Left cardiac atrium (tissue), 4 donors: Measurements from ENCODE around the gene SH3RF1. TPM values are rescaled to one million over a fixed set of nuclear protein-coding genes. Genes with fewer than 3 reads are reported as not detected.
A peak's percentile ranks its signal among the peaks of the same experiment; 100 is the strongest.

Source experiments
- ATAC-seq, 2 donors: fragments of 200-7000 bp; cut with Tn5 transposase; one replicate each; pipeline ENCODE4 v1.9.1; 2020; ENCODE audit warnings: mild to moderate bottlenecking in 2 of 2, moderate library complexity in 2 of 2
- DNase-seq: peaks from one replicate; pipeline ENCODE4 v3.0.0-alpha.2; 2020
- intact Hi-C, 2 donors: fragments of 100-400 bp; cut with DNase I; formaldehyde crosslinking; loops; one replicate each; pipeline versions ENCODE4 v1.14.1 to v1.15.1; 2022 to 2023
- total RNA-seq, 2 donors: library from RNA; stranded (reverse); fragmentation: NEBNext Ultra II Directional; extraction: Animal tissue kit (Norgen Biotek cat#: 25700); gene quantifications; one replicate each; pipeline ENCODE4 v1.2.1, GENCODE V29; 2021
- donor health status: DM: no; HTN: yes; CAD: no.
- donor health status: DM: no; HTN: yes; CAD: no; lungs with severe emphysema.
- donor health status: DM: yes; HTN: yes; CAD: no.
- donor health status: Dilated cardiomyopathy.

SH3RF1 gene
- total RNA-seq, 2 donors from 2014 or later, result 8.7 to 12.8 TPM

GRCh38 chr4:169103966-169104412 lies 166.8 kb downstream of the SH3RF1 start:
- ATAC-seq (no peak), DNase-seq (no peak)
- intact Hi-C loops, result no loop called here

DNA sequence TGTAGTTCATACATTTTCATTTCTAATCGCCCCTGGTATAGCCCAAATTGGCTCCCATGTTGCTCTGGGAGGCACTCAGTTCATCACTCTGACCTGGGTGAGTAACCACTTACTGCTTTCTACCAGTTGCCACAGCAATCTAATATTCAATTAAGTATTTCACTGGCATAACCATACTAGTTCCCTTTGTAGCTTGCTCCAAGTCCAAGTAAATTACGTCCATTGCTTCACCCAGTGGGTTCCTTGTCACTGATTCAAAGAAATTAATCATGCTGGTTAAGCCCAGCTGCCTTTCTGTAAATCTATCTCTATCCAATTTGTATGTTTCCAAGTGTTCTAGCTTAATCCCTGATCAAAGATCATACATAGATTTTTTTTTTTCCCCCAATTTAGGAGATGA lies 168.7 kb downstream of the SH3RF1 start:
- ATAC-seq (peak in 1 of 2 donors; percentile 28), DNase-seq (no peak)
- intact Hi-C loops, result no loop called here

DNA sequence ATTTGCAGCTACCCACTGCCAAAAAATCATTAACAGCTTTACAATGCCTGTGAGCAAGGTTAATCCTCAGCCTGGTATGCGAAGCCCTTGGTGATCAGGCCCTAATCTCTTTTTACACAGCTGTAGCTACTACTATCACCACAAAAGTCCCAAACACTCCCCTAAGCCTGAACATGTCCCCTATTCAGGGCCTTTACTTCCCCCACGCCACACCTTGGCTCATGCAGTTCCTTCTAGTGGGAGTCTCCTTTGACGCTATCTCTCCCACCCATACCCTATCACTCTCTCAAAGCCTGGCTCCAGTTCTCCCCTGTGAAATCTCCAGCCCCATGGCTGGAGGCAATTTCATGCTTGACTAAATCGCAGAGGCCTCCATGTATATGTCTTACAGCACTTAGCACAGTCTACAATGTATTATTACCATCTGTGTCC lies 170.1 kb downstream of the SH3RF1 start:
- peak; percentile 24 to 38 for ATAC-seq
- no peak for DNase-seq
- intact Hi-C loops, result no loop called here

DNA sequence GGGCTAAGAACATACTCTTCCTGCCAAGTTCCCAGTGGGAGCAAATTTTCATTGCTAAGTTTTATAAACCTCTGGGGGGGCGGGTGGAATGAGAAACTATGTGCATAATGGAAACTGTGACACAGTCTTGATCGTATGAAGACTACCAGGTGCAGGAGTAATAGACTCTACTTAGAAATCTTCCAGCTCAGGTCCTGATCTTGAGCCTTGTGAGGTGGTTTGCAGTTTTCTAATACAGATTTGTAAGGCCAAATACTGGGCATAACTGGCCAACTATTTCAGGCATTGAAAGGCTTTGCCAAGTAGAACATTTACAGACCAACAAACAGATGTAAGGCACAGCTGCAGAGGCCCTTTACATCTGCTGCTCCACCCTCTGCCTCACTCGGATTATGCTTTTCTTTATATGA lies 171.0 kb downstream of the SH3RF1 start:
- peak; percentile 60 to 63 for ATAC-seq

GRCh38 chr4:169098969-169099690 lies 171.6 kb downstream of the SH3RF1 start:
- ATAC-seq, result no peak
- intact Hi-C loops, result no loop called here
- DNase-seq, result no peak

More for the DNA sequence above, 171.0 kb downstream of the SH3RF1 start:
- no peak for DNase-seq
- intact Hi-C loops, result no loop called here

GRCh38 chr4:169098532-169098931 lies 172.2 kb downstream of the SH3RF1 start:
- intact Hi-C loops, result no loop called here
- no peak for DNase-seq
- no peak for ATAC-seq

DNA sequence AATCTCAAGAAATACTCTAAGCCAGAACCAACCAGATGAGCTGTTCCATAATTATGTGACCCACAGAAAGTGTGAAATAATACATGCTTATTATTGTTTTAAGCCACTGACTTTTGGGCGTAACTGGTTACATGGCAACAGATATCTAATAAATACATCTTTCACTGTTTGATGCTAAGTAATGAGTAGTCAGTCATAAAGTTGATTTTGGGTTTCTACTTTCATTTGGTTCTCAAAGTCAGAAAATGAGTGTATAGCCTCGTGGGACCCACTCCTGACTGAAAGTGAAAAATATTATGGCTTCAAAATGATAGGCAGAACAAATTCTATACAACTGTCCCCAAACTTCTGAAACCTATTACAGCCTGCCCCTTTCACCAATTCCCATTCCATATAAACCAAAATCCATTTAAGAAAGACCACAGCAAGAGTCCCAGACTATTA lies 172.7 kb downstream of the SH3RF1 start:
- ATAC-seq (no peak), DNase-seq (no peak)
- intact Hi-C loops, result no loop called here

DNA sequence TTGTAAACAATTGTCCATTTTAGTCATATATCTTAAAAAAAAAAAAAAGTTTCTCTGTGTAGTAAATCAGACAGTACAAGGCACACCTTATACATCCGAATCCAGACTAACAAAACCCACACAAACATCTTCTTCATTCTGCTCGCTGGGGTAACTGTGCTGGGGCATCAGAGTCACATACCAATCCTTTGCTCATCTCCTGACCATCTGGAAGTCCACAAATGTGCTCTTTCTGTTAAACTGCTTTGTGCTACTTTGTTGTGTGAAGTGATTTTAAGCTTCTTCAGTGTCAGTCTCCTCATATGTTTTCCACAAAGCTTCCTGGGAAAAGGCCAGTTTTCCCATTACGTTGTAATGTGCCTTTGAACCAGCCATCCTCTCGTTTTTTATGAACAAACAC lies 174.5 kb downstream of the SH3RF1 start:
- intact Hi-C loops, result no loop called here
- DNase-seq (no peak), ATAC-seq (no peak)

DNA sequence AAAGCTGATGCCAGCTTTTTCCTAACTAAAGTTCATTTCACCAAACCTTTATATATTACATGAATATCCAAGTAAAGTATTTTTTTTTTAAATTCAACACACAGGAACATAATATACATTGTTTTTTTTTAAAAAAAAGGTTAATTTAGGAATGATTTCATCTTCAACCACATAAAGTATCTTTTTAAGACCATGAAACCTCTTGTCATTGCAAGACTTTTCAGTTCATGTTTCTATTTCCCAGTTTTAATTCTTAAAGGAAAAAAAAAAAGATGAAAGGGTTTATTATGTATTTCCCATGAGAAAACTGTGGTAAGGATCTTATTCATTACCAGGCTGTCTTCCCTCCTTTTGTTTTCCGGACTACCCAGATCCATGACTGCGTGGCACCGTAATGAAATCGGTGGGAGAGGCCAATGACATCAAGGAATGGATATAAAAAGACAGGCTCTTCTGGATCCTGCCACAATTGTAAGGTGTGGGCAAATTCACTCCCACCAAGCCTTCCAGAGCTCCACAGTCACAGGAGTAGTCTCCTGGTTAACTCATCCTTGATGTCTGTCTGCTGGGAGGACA lies 176.0 kb downstream of the SH3RF1 start:
- DNase-seq (no peak), ATAC-seq (no peak)
- intact Hi-C loops, result no loop called here

GRCh38 chr4:169092889-169093522 lies 177.8 kb downstream of the SH3RF1 start:
- ATAC-seq, result no peak
- intact Hi-C loops, result no loop called here

GRCh38 chr4:169090484-169091215 lies 180.1 kb downstream of the SH3RF1 start:
- intact Hi-C loops, result no loop called here
- ATAC-seq (no peak), DNase-seq (no peak)

More at GRCh38 chr4:169092889-169093522, 177.8 kb downstream of the SH3RF1 start:
- DNase-seq, result no peak

- no peak for ATAC-seq
- no peak for DNase-seq
- intact Hi-C loops, result no loop called here
Observed at GRCh38 chr4:169089004-169089403, 181.8 kb downstream of the SH3RF1 start.

- DNase-seq (no peak), ATAC-seq (no peak)
- intact Hi-C loops, result no loop called here
Observed at GRCh38 chr4:169084954-169085353, 185.8 kb downstream of the SH3RF1 start.

DNA sequence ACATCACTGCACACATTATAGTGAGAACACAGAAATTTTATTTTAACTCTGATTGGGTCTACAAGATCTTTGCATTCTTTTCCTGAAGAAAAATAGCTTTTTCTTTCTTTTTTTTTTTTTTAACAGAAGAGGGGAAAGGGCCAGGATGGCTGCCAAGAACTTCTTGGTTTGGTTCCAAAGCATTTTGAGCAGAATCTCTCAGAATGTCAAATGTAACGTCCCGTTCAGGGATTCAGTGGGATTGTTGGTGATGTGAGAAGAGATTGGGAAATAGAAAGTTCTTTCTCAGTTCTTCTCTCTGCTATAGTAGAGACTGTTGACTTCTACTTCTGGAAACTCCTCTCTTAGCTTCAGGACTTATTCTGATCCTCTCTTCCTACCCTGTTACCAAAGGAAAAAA lies 189.8 kb downstream of the SH3RF1 start:
- peak; percentile 61 to 84 for ATAC-seq
- intact Hi-C loops, result no loop called here
- DNase-seq, result no peak

DNA sequence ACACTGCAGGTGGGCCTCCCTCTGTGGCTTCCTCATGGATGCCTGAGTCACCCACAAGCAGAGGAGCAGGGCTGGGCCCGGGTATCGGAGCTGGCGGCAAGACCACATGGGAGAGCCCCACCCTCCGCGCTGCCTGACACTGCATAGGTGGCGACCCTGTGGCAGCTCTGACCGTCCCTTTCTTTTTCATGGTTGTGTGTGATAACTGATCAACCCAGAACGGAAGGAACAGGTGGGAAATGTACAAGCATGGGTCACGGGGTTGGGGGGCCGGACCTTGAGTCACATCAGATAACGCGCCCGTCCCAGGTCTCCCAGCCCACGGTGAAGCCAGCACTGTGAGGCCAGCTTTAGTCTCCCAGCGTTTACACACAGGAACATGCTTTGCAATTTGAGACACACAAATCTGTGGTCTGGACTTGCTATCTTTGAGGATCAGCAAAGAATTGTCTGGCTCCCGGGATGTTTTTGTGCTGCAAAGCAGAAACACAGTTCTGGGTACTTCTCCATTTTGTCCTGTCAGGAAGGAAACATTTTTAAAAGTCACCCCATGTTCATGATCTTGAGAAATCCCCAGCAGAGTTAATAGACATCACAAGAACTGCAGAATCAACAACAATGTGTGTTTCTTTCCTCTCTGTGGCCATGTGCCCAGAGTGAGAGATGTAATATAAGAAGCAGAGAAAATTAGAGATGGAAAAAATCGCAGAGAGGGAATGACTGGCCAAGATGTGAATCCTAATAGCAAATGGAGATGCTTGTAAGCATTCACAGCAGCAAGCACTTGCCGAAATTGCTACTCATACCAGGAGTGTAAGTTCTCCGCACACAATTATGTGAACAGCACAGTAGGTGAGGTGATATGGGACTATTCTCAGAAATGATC lies 190.6 kb downstream of the SH3RF1 start:
- intact Hi-C loops, result no loop called here
- ATAC-seq (peak; percentile 79 to 80), DNase-seq (peak; percentile 56)

GRCh38 chr4:169074117-169074516 lies 196.6 kb downstream of the SH3RF1 start:
- DNase-seq (no peak), ATAC-seq (no peak)
- intact Hi-C loops, result no loop called here

DNA sequence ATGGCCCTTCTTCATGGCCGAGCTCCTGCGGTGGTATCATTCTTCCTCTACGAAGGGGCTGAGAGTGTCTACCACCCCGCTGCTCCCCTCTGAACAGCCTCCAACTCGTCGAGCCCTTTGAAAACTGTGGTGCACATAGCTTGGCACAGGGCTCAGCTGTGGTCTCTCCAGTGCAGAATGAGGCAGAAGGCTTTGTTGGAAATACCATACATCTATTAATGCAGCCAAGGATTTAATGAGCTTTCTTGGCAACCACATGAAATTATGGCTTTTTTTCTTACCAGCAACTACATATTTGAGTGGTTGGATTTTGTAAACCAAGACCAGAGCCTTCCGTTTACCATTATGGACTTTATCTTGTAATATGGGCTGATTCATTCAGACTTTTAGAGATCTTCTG lies 199.0 kb downstream of the SH3RF1 start:
- no peak for ATAC-seq
- DNase-seq, result no peak
- intact Hi-C loops, result no loop called here

- intact Hi-C loops, result no loop called here
- DNase-seq, result no peak
- ATAC-seq, result peak in 1 of 2 donors; percentile 17
Observed at GRCh38 chr4:169070895-169071218, 199.9 kb downstream of the SH3RF1 start.
